Islet precursor cell (in vitro differentiated cells): ENCODE measurements around the gene PRSS2.

Experiments used
- DNase-seq: peaks from one replicate; pipeline ENCODE4 v3.0.0-alpha.2; 2018

Gene PRSS2

GRCh38 chr7:142788303-142789289, 17.8 kb downstream of the PRSS2 start:
- DNase-seq, result no peak

GRCh38 chr7:142789441-142789840, 18.7 kb downstream of the PRSS2 start:
- no peak for DNase-seq

- no peak for DNase-seq
These were observed 19.3 kb downstream of the PRSS2 start for GRCh38 chr7:142790056-142790455.

GRCh38 chr7:142790555-142790954, 19.8 kb downstream of the PRSS2 start:
- no peak for DNase-seq

GRCh38 chr7:142791502-142791901, 20.7 kb downstream of the PRSS2 start:
- no peak for DNase-seq

GRCh38 chr7:142792129-142792528, 21.4 kb downstream of the PRSS2 start:
- no peak for DNase-seq

- DNase-seq, result no peak
These were observed 21.8 kb downstream of the PRSS2 start for GRCh38 chr7:142792593-142792992.

- peak; percentile 86 for DNase-seq
These were observed 22.4 kb downstream of the PRSS2 start for GRCh38 chr7:142793156-142793555.

- peak; percentile 72 for DNase-seq
These were observed 24.6 kb downstream of the PRSS2 start for GRCh38 chr7:142795339-142795863.

GRCh38 chr7:142796001-142796500, 25.3 kb downstream of the PRSS2 start:
- DNase-seq, result peak; percentile 58

- peak; percentile 65 for DNase-seq
These were observed 26.0 kb downstream of the PRSS2 start for GRCh38 chr7:142796501-142797390.

GRCh38 chr7:142797391-142798377, 26.9 kb downstream of the PRSS2 start:
- DNase-seq, result peak; percentile 55

- DNase-seq, result peak; percentile 24
These were observed 28.0 kb downstream of the PRSS2 start for GRCh38 chr7:142798451-142799436.

- DNase-seq, result peak; percentile 32
These were observed 28.7 kb downstream of the PRSS2 start for GRCh38 chr7:142799437-142799835.

- no peak for DNase-seq
These were observed 29.3 kb downstream of the PRSS2 start for GRCh38 chr7:142800088-142800487.

GRCh38 chr7:142800699-142801260, 30.0 kb downstream of the PRSS2 start:
- peak; percentile 25 for DNase-seq

GRCh38 chr7:142801601-142802295, 31.0 kb downstream of the PRSS2 start:
- no peak for DNase-seq

GRCh38 chr7:142802301-142802700, 31.5 kb downstream of the PRSS2 start:
- no peak for DNase-seq

- peak; percentile 25 for DNase-seq
These were observed 33.1 kb downstream of the PRSS2 start for GRCh38 chr7:142803901-142804300.
